NCI-H2227 (cell line): ENCODE measurements around the gene NHERF2.

Experiments used
- DNase-seq: peaks from one replicate; lab custom pipeline; 2025; ENCODE audit not compliant: unreplicated experiment; lab: John Stamatoyannopoulos, UW

The NHERF2 gene

DNA sequence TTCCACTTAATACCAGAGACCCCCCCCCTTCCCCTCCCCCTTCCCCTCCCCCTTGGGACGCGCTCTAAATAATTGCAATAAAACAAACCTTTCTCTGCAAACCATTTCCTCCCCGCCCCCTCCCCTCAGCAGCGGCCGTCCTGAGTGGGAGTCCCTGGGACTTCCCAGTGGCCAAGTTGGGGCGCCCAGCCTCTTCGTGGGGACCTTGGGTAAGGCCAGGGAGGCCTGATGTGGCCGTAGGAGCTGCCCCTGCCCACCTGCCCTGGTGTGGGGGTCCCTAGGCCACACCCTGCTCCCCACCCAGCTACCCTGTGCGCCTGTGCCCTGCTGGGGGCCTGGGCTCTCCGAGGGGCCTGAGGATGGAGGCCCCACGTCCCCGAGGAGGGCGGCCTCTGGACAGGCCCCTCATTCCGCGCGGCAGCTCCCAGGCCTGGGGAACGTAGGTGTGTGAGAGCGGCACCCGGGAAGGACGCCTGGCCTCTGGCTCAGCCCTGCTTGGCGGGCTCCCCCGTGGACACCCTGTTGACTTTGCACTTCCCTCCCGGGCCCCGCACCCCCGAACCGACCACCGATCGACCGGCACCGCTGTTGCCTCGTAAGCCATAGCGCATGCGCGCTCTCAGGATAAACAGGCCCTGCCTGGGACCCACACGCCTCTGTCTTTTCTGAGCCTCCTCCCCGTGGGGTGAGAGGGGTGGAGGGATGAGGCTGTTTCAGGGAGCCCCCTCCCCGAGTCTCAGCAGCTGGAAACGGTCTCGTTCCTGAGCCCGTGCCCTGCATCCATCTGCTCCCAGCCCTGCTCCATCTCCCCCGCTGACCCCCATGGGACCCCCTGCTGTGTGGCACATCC is 11.9 kb downstream of the NHERF2 start:
- no peak for DNase-seq

DNA sequence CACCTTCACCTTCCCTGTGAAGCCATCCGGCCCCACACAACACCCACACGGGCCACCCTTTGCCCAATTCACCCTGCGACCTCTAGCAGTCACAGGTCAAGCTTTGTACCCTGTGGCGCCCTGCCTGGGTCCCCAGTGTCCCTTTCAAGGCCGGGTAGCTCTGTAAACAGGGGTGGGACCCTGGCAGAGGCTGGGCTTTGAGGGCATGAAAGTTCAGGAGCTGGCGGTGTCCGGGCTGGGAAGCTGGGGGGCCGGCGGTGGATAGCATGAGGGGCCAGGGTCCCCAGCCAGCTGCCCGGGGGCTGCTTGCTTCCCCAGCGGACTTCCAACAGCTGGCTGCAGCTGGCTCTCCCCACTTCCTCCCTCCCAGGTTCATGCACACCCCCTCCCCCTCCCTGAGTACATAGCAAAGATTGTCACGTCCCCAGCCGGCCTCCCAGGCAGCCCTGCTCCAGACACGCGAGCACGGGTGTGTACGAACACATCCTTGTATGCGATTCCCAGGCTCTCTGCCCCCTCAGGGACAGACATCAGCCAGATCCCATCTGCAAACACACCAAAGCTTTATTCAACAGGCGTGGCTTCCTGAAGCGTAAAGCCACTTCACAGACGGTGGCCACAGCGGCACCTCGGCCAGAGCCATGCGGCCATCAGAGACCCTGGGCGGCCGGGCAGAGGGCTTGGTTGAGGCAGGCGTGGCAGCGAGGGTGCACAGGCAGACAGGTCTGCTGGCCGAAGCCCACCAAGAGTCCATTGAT is 12.8 kb downstream of the NHERF2 start:
- no peak for DNase-seq

DNA sequence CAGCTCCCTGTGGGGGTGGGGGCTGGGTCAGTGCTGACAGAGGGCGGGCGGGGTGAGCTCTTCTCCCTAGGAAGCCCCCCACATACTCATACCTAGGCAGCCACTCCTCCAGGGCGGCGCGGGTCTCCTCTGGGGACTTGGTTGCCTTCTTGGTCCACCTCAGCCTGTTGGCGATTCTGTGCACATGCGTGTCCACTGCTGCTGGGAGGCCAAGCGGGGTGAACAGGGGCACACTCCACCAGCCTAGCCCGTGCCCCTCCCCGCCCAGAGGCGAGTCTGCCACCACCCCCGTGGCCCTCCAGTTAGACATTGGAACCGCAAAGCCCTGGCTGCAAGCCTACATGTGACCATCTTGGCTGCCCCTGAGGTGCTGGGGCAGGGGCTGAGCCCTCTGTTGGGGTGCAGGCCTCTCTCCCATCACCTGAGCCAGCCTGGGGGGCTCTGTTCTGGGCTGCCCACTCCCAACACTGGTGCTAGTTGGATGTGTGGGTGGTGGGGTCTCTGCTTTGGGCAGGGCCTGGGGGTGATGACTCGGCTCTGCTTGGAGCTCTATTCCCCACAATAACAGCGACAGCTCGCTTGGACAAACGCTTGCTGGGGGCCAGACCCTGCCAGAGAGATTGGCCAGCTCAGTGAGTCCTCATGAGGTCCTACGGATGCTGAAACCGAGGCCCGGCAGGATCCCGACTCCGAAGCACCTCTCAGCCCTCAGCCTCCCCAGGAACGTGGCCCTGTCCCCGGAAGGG is 13.5 kb downstream of the NHERF2 start:
- DNase-seq: no peak

DNA sequence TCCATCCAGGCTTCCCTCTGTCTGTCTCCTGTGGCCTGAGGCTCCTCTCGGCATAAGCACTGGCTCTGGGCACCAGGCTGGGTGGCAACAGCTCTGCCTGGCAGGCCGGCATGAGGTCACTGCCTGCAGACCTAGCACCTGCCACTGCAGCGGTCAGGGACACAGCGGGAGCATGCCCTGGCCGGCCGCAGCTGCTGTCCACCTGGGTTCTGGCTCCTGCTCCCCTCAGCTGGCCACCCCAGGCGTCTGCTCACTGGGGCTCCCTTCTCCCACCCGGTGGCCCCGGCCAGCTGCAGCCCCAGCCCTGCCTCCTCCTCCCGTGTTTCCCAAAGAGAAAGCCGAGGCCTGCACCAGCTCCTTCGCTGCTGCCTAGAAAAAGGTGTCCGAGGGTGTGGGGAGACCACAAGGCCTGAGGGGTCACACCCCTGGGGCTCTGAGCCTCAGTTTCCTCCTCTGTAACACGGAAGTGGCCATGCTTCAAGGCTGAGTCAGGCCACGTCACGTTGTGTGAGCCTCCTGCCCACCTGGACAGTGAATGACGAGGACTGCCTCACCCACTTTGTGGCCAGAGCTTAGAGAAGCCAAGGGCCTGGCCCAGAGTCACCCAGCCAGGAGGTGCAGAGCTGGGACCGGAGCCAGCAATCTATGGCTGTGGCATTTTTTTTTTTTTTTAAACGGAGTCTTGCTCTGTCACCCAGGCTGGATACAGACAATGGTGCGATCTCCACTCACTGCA is 14.3 kb downstream of the NHERF2 start:
- DNase-seq: no peak

DNA sequence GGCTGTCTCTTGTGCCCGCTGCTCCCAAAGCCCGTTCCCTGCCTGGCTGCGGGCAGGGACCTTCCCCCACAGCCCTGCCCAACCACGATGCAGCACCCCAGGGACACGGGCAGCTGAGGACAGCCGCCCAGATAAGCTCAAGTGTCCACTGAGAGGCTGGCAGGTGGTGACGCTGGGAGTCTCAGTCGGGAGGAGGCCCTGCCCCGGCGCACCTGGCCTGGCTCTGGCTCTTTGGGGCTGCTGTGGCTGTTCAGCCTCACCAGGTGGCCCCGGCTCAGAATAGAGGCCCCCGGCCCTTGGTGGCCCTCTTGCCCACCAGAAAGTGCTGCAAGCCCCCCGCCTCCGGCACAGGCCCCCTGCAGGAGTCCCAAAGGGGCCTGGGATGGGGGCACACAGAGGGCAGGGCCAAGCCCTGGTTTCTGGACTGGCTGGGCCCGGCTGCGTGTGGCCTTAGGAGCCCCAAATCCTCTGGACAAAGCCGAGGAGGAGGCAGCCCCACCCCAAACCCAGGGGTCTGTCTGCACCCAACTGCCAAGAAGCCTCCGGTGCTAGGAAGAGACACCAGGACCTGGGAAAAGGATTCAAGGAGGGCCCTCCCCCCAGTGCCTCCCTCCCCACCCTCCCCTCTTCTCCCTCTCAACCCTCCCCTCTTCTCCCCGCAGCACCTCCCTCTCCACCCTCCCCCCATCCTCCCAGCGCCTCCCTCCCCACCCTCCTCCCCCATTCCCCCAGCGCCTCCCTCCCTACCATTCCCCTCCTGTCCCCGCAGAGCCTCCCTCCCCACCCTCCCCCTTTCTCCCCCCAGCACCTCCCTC is 15.7 kb downstream of the NHERF2 start:
- no peak for DNase-seq

DNA sequence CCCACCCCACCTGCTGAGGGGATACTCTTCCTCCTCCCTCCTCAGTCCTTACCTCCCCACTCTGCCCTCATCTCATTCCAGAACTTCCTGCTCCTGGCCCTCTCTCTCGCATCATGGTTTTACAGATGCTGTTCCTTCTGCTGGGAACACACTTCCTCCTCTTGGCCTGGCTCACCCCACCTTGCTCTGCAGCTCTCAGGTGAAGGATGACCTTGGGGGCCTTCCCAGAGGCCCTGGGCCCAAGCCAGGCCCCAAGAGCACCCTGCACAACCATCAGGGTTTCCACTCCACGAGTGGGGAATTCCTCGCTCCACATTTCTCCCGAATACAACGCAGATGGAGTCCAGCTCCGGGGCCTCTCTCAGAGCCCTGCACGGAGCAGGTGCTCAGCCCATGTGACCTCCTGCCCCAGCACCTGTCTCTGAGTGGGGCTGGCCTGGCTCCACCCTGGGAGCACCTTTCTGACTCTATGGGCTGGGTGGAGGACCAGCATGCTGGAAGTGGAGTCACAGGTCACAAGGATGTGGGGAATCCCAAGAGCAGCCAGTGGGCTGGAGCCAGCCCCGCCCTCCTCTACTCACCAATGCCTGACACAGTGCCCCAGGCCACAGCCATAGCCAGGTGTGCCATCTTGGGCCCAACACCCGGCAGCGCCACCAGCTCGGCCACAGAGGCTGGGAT is 16.4 kb downstream of the NHERF2 start:
- DNase-seq: no peak

DNA sequence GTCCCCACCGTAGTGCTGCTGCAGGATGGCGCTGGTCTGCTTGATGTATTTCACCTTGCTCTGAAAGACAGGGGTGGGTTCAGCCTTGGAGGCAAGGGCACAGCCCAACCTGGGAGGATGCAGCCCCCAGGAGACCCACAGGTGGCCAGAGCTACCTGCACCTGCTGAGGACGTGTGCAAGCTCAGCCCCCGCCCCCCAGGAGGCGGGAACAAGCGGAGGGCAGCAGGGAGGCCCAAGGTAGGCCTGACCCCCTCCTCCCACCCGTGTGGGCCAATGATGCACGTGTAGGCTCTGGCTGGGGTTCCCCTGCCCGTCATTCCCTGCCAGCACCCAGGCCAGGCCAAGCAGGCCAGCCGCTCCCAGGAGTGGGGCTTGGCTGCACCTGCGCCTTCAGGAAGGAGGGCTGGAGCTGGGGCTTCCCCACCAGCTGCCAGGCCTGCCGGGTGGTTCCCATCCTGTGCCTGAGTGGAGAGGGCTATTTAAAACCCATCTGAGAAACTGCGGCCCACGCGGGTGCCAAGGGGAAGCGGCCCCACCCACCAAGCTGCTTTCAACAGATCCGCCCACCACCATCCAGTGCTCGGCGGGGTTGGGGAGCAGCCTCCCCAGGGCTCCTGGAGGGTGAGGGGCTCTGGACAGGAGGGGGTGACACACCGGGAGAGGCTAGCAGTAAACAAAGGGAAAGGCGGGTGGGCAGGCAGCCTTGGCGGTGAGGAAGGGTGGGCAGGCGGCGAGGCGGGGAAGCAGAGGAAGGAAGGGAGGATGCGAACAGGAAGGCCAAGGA is 17.2 kb downstream of the NHERF2 start:
- peak; percentile 30 for DNase-seq

DNA sequence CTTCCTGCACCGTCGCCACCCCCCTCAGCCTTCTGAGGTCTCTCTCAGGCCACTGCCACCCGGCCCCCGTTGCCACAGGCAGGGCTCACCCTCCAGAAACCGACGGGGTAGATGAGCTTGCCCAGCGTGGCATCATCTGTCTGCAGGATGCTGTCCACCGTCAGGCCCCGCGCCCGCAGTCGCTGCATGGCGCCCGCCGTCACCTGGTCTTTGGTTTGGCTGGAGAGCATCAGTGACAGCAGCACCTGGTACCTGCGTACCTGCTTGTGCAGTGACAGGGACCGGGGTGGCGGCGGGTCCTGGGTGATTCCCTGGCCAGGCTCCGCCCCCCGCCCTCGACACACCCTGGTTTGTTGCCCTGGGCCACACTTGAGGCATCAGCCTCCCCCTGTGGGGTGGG is 17.8 kb downstream of the NHERF2 start:
- no peak for DNase-seq

DNA sequence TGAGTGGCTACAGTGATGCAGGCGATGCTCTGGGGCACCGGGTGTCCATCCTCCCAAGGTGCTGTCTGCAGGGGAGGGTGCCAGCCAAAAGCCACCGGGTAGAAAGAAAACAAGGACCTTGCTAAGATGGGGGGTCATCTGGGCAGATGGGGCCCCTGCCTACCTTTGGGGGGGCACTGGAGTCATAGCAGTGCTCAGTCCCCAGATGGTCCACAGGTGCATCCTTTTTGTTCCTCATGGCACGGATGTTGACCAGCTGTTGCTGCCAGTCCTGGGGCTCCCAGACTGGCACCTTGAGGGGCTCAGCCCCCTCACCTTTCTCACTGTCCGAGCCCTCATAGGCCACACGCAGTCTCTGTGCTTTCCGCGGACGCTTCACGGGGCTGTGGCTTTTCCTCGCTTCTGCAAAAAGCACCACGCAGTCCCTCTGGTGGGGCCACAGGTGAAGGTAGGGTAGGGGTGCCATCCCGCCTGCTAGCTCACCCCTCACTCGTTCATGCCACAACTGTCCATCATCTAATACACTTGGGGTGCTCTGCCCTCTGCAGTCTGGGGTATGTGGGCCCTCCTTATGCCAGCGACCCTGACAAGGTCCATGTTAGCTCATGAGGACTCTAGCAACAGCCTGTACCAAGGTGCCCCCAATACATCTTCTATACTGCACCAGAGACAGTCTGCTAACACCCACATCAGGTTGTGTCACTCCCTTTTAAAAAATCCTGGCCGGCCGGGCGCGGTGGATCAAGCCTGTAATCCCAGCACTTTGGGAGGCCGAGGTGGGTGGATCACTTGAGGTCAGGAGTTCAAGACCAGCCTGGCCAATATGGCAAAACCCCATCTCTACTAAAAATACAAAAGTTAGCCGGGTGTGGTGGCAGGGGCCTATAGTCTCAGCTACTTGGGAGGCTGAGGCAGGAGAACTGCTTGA is 19.5 kb downstream of the NHERF2 start:
- no peak for DNase-seq

DNA sequence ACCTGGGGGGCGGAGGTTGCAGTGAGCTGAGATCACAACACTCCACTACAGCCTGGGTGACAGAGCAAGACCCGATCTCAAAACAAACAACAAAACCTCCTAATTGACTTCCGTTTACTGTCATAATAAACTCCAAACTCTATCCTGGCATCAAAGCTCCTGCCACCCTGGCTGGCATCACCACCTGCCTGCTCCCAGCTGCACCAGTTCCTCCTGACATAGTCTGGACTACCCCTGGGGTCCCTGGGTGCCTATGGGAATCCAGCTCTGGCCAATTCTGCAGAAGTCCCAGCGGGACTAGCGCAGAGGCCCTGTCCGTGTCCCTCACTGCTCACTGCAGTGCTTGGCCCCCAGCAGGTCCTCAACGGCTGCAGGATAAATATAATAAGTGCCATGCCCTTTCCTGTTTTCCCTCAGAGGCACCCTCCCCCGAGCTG is 20.2 kb downstream of the NHERF2 start:
- DNase-seq: no peak

DNA sequence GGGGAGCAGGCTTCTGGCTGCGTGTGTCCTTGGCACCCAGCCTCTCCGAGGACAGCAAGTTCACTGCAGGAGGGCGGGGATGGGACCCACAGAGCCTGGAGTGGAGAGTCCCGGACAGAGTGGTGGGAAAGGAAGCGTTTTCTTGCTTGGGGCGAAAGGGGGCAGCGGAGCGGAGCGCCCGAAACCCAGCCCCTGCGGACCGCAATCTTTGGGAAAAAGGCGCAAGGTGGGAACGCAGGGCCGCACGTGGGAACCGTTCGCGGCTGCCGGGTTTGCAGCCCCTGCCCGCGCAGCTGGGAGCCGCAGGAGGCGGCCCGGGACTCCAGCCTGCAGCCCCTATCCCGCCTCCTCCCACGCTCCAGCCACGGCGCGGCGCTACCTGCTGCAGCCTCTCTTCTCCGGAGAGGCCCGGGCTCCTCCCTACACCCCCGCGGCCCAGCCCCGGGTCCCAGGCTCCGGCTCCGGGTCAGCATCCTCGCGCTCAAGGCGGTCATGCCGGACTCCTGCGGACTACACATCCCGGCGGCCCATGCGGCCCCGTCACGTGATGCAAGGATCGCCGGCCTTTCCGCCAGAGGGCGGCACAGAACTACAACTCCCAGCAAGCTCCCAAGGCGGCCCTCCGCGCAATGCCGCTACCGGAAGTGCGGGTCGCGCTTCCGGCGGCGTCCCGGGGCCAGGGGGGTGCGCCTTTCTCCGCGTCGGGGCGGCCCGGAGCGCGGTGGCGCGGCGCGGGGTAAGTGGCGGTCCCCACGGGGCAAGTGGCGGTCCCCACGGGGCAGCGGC is 20.8 kb downstream of the NHERF2 start, which contains the start of the genes NTHL1 and TSC2:
Gene NTHL1 (minus strand): TSS at position 505 of the 786 bp plus-strand sequence. CDS start 11 bp downstream, at position 494.
Gene TSC2 (plus strand): TSS at position 656 of the 786 bp plus-strand sequence. CDS start 631 bp downstream, outside the sequence.
- DNase-seq: peak; percentile 97

DNA sequence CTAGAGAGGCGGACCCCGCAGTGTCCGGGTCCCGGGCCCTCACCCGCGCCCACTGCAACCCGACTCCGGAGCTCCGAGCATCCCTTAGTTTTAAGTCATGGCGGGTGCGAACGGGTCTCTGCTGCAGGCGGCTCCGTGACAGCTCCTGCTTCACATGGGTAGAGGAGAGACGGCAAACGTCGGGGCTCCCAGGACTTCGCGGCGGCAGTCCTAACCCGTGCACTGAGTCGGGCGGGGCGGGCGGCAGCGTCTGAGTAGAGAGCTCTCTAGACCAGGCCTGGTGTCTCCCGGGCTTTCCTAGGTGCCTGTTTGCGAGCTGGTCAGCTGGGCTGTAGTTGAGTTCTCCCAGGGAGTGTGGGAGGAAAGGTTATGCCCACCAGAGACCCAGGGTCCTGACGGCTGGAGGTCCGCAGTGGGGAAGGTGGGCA is 21.4 kb downstream of the NHERF2 start:
- DNase-seq: no peak

DNA sequence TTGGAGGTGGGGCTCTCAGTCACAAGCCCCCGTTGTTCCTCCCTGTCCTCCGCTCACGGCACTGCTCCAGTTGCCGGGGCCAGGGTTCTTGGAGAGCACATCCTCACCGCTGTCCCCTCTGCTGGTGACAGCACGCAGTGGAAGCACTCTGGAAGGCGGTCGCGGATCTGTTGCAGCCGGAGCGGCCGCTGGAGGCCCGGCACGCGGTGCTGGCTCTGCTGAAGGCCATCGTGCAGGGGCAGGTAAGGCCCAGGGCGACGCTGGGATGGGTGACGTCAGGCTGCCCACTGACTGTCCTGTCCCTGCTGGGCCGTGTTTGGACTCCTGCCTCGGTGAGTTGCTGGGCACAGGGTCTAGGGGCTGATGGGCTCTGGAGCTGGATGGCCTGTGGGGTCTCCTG is 26.5 kb downstream of the NHERF2 start:
- DNase-seq: no peak

DNA sequence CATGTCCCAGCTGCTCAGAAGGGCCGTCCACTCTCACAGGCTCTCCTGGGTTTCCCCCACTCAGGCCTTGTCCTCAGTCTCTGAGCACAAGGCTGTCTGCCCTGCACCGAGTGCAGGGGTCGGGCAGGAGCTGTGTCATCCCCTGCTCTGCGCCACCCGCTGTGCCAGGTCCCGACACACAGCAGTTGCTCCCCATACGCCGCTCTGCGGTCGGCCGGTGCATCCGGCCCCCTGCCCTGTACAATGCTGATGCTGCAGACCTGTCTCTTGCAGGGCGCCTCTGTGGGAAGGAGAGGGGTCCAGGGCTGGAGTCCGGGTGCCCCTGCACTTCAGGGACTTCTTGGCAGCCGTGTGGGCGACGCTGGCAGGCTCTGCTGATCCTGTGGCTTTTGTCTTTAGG is 27.2 kb downstream of the NHERF2 start:
- DNase-seq: no peak

DNA sequence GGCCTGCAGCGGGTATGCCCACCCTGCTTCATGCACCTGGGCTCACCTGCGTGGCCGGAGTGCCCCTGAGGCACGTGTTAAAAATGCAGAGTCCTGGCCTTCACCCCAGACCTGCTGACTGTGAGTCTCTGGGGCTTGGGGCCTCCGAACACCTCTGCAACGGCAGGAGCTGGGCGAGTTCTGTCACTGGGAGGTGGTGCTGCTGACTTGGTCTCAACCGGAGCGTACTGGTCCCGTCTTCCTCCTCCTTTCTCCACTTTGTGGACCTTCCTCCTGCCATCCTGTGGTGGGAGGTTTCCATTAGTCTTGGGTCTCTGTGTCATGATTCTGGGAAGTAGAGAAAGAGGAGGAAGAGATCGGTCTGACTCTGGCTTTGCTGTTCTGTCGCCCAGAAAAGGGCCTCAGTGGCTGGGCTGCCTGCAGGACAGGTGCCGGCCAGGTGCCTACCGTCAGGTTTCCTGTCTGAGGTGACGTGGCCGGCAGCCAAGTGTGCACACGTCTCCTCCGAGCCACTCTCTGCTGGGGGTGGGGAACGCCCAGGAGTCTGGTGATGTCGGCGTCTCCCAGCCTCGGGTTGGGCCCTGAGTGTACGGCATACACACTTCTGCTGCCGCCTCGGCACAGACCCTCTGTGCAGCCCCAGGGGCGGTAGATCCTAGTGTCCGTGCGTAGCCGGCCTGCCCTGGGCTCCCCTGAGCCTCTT is 28.0 kb downstream of the NHERF2 start:
- DNase-seq: no peak

DNA sequence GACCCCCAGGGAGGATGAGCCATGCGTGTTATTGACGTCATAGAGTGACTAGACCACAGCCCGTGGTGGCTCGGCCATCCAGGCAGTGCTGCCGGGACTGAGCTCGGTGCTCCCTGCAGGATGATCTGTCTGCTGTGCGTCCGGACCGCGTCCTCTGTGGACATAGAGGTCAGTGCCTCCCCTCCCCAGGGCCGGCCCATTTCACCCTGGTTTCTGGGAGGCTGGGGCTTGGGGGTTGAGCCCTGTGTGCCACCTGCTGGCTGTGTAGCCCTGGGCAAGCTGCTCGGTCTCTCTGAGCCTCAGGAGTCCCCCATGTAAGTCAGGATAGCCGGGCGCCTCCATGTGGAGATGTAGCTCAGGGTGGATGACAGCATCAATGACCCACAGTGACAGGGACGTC is 29.4 kb downstream of the NHERF2 start:
- DNase-seq: no peak
